HG03457 (cell line): Measurements from ENCODE around the gene VCAM1.
"Not testable (repeated sequence)": the region's sequence is repeated elsewhere in the genome, so short reads cannot be mapped to it uniquely, and the experiment has no call there.

Experiments used
- ATAC-seq: cut with Tn5 transposase; IDR thresholded peaks from one replicate; pipeline ENCODE4 v1.9.1; 2021; ENCODE audit warnings: moderate number of reproducible peaks; ENCODE audit not compliant: unreplicated experiment

VCAM1 gene

GRCh38 chr1:100719490-100719889 lies at the start of gene VCAM1:
TSS of gene VCAM1 (plus strand) at chr1:100719742. CDS start at chr1:100719861, 119 bp downstream.
- ATAC-seq: no peak

- no peak for ATAC-seq
Observed at GRCh38 chr1:100670083-100670482, 49.5 kb upstream of the VCAM1 start.

- no peak for ATAC-seq
Observed at GRCh38 chr1:100671601-100672000, 47.9 kb upstream of the VCAM1 start.

GRCh38 chr1:100683448-100684349 lies 35.8 kb upstream of the VCAM1 start:
- ATAC-seq: no peak

- ATAC-seq: no peak
Observed at GRCh38 chr1:100699744-100700143, 19.8 kb upstream of the VCAM1 start.

GRCh38 chr1:100700586-100700985 lies 19.0 kb upstream of the VCAM1 start:
- no peak for ATAC-seq

- no peak for ATAC-seq
Observed at GRCh38 chr1:100703052-100703451, 16.5 kb upstream of the VCAM1 start.

GRCh38 chr1:100703716-100704115 lies 15.8 kb upstream of the VCAM1 start:
- no peak for ATAC-seq

GRCh38 chr1:100704473-100704872 lies 15.1 kb upstream of the VCAM1 start:
- ATAC-seq: no peak

- no peak for ATAC-seq
Observed at GRCh38 chr1:100706296-100706695, 13.2 kb upstream of the VCAM1 start.

- no peak for ATAC-seq
Observed at GRCh38 chr1:100706856-100707255, 12.7 kb upstream of the VCAM1 start.

GRCh38 chr1:100708476-100709062 lies 11.0 kb upstream of the VCAM1 start:
- no peak for ATAC-seq

GRCh38 chr1:100710906-100711682 lies 8.4 kb upstream of the VCAM1 start:
- ATAC-seq: no peak

GRCh38 chr1:100713027-100713426 lies 6.5 kb upstream of the VCAM1 start:
- not testable (repeated sequence) for ATAC-seq

GRCh38 chr1:100713626-100714025 lies 5.9 kb upstream of the VCAM1 start:
- no peak for ATAC-seq

- no peak for ATAC-seq
Observed at GRCh38 chr1:100714599-100714998, 4.9 kb upstream of the VCAM1 start.

- no peak for ATAC-seq
Observed at GRCh38 chr1:100717218-100717617, 2.3 kb upstream of the VCAM1 start.

GRCh38 chr1:100718581-100718980 lies 961 bp upstream of the VCAM1 start:
- no peak for ATAC-seq

GRCh38 chr1:100720101-100720500 lies 559 bp downstream of the VCAM1 start:
- no peak for ATAC-seq

- ATAC-seq: no peak
Observed at GRCh38 chr1:100720751-100721150, 1.2 kb downstream of the VCAM1 start.

GRCh38 chr1:100721526-100722207 lies 2.1 kb downstream of the VCAM1 start:
- ATAC-seq: no peak
